ENCODE measurements around the gene DDX28. TPM values are rescaled to one million over a fixed set of nuclear protein-coding genes. Genes with fewer than 3 reads are reported as not detected.

The DDX28 gene
- polyA plus RNA-seq, 1 donor from 2014 or later = 13.9 TPM

DNA sequence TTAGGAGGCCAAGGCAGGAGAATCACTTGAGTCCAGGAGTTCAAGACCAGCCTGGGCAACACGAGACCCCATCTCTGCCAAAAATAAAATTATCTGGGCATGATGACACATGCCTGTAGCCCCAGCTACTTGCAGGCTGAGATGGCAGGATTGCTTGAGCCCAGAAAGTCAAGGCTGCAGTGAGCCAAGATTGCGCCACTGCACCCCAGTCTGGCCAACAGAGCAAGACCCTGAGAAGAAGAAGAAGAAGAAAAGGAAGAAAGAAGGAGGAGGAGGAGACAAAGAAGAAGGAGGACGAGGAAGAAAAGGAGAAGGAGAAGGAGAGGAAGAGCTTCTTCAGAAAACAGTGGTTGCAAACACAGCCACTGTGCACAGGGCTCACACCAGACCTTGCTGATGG lies 34.4 kb downstream of the DDX28 start:
- no peak for TF ChIP-seq MXI1 (conservative IDR thresholded peaks at IDR 0.05; ENCODE audit: poor library complexity, severe bottlenecking)
- no peak for TF ChIP-seq POLR2AphosphoS5 (IDR thresholded peaks at IDR 0.05)
- no peak for TF ChIP-seq EZH2 (IDR thresholded peaks at IDR 0.05; ENCODE audit: borderline replicate concordance, insufficient read depth, low read length, poor library complexity, severe bottlenecking)
- TF ChIP-seq SMC3 (conservative IDR thresholded peaks at IDR 0.05; ENCODE audit: poor library complexity) = no peak
- TF ChIP-seq, protein P1, sequence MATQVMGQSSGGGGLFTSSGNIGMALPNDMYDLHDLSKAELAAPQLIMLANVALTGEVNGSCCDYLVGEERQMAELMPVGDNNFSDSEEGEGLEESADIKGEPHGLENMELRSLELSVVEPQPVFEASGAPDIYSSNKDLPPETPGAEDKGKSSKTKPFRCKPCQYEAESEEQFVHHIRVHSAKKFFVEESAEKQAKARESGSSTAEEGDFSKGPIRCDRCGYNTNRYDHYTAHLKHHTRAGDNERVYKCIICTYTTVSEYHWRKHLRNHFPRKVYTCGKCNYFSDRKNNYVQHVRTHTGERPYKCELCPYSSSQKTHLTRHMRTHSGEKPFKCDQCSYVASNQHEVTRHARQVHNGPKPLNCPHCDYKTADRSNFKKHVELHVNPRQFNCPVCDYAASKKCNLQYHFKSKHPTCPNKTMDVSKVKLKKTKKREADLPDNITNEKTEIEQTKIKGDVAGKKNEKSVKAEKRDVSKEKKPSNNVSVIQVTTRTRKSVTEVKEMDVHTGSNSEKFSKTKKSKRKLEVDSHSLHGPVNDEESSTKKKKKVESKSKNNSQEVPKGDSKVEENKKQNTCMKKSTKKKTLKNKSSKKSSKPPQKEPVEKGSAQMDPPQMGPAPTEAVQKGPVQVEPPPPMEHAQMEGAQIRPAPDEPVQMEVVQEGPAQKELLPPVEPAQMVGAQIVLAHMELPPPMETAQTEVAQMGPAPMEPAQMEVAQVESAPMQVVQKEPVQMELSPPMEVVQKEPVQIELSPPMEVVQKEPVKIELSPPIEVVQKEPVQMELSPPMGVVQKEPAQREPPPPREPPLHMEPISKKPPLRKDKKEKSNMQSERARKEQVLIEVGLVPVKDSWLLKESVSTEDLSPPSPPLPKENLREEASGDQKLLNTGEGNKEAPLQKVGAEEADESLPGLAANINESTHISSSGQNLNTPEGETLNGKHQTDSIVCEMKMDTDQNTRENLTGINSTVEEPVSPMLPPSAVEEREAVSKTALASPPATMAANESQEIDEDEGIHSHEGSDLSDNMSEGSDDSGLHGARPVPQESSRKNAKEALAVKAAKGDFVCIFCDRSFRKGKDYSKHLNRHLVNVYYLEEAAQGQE (IDR thresholded peaks at IDR 0.05; ENCODE audit: borderline replicate concordance) = no peak
- TF ChIP-seq TAF1 (IDR thresholded peaks at IDR 0.05; ENCODE audit: low read depth) = no peak

DNA sequence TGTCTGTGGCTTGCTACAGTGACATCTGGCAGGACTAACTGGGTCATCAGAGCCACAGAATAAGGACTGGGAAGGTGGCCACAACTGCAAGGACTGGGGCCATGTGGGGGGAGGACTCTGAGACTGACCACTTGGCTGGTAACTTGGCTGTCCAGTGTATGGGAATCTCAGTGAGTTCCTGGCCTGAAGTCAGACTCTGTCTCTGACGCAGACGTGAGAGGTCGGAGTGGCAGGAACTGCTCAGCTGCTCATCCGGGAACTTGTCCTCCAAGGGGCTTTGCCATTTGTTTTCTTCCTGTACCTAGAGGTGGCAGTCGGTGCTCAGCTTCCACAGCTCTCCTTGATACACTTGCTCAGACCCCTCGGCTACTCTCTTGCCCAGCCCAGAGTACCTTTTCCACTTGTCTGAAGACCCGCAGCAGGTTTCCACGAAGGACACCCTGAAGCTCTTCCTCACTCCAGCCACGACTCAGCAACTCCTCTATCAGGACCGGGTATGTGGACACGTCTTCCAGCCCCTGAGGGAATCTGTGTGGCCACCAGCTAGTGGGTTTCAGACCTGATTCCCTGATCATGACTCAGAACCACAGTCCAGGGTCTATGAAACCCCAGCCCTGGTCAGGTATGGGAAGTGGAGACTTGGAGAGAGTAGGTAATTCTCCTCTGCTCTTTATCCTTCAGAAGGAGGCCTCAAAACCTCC lies 35.4 kb downstream of the DDX28 start:
- Histone ChIP-seq H3K9me3 (ENCODE audit: low read length) (no peaks in the 10 kb centered on the region), H2AFZ (ENCODE audit: low read depth, low read length) (no peak overlapping the region), H3K9ac (ENCODE audit: low read length) (no peak overlapping the region), H3K79me2 (replicated peaks; ENCODE audit: insufficient read depth, low read length) (no peaks in the 10 kb centered on the region), H3K36me3 (ENCODE audit: insufficient read depth, low read length) (no peaks in the 10 kb centered on the region), H3K4me3 (ENCODE audit: low read length) (no peak overlapping the region), H3K4me2 (ENCODE audit: low read length) (no peak overlapping the region), H3K27me3 (ENCODE audit: insufficient read depth, low read depth, low read length) (no peaks in the 10 kb centered on the region), H4K20me1 (ENCODE audit: insufficient read depth) (no peaks in the 10 kb centered on the region), H3F3A (ENCODE audit: insufficient read depth, low read length, poor library complexity, severe bottlenecking) (no peaks in the 10 kb centered on the region), H3K27ac (ENCODE audit: low read length) (no peak overlapping the region), H3K9me2 (ENCODE audit: insufficient read depth, low read length) (no peaks in the 10 kb centered on the region)
- TF ChIP-seq RAD21 (conservative IDR thresholded peaks at IDR 0.05) (no peak), SMC3 (conservative IDR thresholded peaks at IDR 0.05; ENCODE audit: poor library complexity) (no peak), TAF1 (IDR thresholded peaks at IDR 0.05; ENCODE audit: low read depth) (no peak), POLR2AphosphoS5 (IDR thresholded peaks at IDR 0.05) (no peak), EP300 (conservative IDR thresholded peaks at IDR 0.05; ENCODE audit: poor library complexity, severe bottlenecking) (no peak), EZH2 (IDR thresholded peaks at IDR 0.05; ENCODE audit: borderline replicate concordance, insufficient read depth, low read length, poor library complexity, severe bottlenecking) (no peak), MXI1 (conservative IDR thresholded peaks at IDR 0.05; ENCODE audit: poor library complexity, severe bottlenecking) (no peak)
- TF ChIP-seq, protein P2, sequence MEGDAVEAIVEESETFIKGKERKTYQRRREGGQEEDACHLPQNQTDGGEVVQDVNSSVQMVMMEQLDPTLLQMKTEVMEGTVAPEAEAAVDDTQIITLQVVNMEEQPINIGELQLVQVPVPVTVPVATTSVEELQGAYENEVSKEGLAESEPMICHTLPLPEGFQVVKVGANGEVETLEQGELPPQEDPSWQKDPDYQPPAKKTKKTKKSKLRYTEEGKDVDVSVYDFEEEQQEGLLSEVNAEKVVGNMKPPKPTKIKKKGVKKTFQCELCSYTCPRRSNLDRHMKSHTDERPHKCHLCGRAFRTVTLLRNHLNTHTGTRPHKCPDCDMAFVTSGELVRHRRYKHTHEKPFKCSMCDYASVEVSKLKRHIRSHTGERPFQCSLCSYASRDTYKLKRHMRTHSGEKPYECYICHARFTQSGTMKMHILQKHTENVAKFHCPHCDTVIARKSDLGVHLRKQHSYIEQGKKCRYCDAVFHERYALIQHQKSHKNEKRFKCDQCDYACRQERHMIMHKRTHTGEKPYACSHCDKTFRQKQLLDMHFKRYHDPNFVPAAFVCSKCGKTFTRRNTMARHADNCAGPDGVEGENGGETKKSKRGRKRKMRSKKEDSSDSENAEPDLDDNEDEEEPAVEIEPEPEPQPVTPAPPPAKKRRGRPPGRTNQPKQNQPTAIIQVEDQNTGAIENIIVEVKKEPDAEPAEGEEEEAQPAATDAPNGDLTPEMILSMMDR (IDR thresholded peaks at IDR 0.05; ENCODE audit: poor library complexity, severe bottlenecking) = no peak
- TF ChIP-seq, protein P1 (IDR thresholded peaks at IDR 0.05; ENCODE audit: borderline replicate concordance) = no peak

More for the DNA sequence above, 34.4 kb downstream of the DDX28 start:
- Histone ChIP-seq H3K9ac (ENCODE audit: low read length) (no peak overlapping the region), H3K27me3 (ENCODE audit: insufficient read depth, low read depth, low read length) (no peaks in the 10 kb centered on the region), H3K9me2 (ENCODE audit: insufficient read depth, low read length) (no peaks in the 10 kb centered on the region), H4K20me1 (ENCODE audit: insufficient read depth) (no peaks in the 10 kb centered on the region), H3K4me3 (ENCODE audit: low read length) (no peak overlapping the region), H3K79me2 (replicated peaks; ENCODE audit: insufficient read depth, low read length) (no peaks in the 10 kb centered on the region), H3F3A (ENCODE audit: insufficient read depth, low read length, poor library complexity, severe bottlenecking) (no peaks in the 10 kb centered on the region), H3K9me3 (ENCODE audit: low read length) (no peaks in the 10 kb centered on the region), H2AFZ (ENCODE audit: low read depth, low read length) (no peak overlapping the region), H3K36me3 (ENCODE audit: insufficient read depth, low read length) (no peaks in the 10 kb centered on the region), H3K27ac (ENCODE audit: low read length) (no peak overlapping the region), H3K4me2 (ENCODE audit: low read length) (no peak overlapping the region)

Data from neural cell (in vitro differentiated cells).